Measurements from ENCODE around the gene SETBP1.

SETBP1 gene

GRCh38 chr18:44916429-44917207, 235.9 kb downstream of the SETBP1 start:
- no peak for DNase-seq

GRCh38 chr18:44917216-44918141, 236.8 kb downstream of the SETBP1 start:
- no peak for DNase-seq

- no peak for DNase-seq
Measured at GRCh38 chr18:44918142-44918476, 237.4 kb downstream of the SETBP1 start.

GRCh38 chr18:44920441-44920840, 239.8 kb downstream of the SETBP1 start:
- no peak for DNase-seq

GRCh38 chr18:44921974-44922373, 241.3 kb downstream of the SETBP1 start:
- no peak for DNase-seq

GRCh38 chr18:44922968-44923367, 242.3 kb downstream of the SETBP1 start:
- no peak for DNase-seq

GRCh38 chr18:44924785-44925499, 244.3 kb downstream of the SETBP1 start:
- DNase-seq = no peak

GRCh38 chr18:44927127-44927849, 246.6 kb downstream of the SETBP1 start:
- DNase-seq = no peak

GRCh38 chr18:44934901-44935300, 254.2 kb downstream of the SETBP1 start:
- no peak for DNase-seq

GRCh38 chr18:44935455-44935854, 254.8 kb downstream of the SETBP1 start:
- DNase-seq = no peak

- DNase-seq = no peak
Measured at GRCh38 chr18:44936485-44936884, 255.8 kb downstream of the SETBP1 start.

- DNase-seq = no peak
Measured at GRCh38 chr18:44937960-44938719, 257.5 kb downstream of the SETBP1 start.

- peak; percentile 6 for DNase-seq
Measured at GRCh38 chr18:44938720-44939665, 258.3 kb downstream of the SETBP1 start.

GRCh38 chr18:44941516-44941915, 260.8 kb downstream of the SETBP1 start:
- DNase-seq = no peak

GRCh38 chr18:44942073-44942472, 261.4 kb downstream of the SETBP1 start:
- DNase-seq = no peak

GRCh38 chr18:44943311-44943881, 262.7 kb downstream of the SETBP1 start:
- DNase-seq = peak; percentile 68

- DNase-seq = no peak
Measured at GRCh38 chr18:44944461-44944860, 263.8 kb downstream of the SETBP1 start.

- DNase-seq = no peak
Measured at GRCh38 chr18:44945888-44946401, 265.3 kb downstream of the SETBP1 start.

- no peak for DNase-seq
Measured at GRCh38 chr18:44946529-44947113, 265.9 kb downstream of the SETBP1 start.

- DNase-seq = no peak
Measured at GRCh38 chr18:44949967-44950366, 269.3 kb downstream of the SETBP1 start.
